Stomach smooth muscle (tissue), 2 donors: Measurements from ENCODE around the gene STK11.
A peak's percentile ranks its signal among the peaks of the same experiment; 100 is the strongest.

Source experiments
- H3K27ac ChIP-seq: one replicate; pipeline ENCODE4 v1.7.0; 2013; ENCODE audit warnings: mild to moderate bottlenecking, low read length, inconsistent platforms
- H3K27me3 ChIP-seq, 2 donors: one replicate each; pipeline ENCODE4 v1.7.0; 2013; ENCODE audit warnings: low read length in 2 of 2; ENCODE audit not compliant: insufficient read depth in 2 of 2, control insufficient read depth in 1 of 2
- H3K36me3 ChIP-seq, 2 donors: one replicate each; pipeline ENCODE4 v1.7.0; 2013; ENCODE audit warnings: low read length in 2 of 2; ENCODE audit not compliant: control insufficient read depth in 2 of 2, insufficient read depth in 2 of 2
- H3K4me1 ChIP-seq: one replicate; pipeline ENCODE4 v1.7.0; 2013; ENCODE audit warnings: low read length; ENCODE audit not compliant: control insufficient read depth, insufficient read depth
- H3K4me3 ChIP-seq, 2 donors: one replicate each; pipeline ENCODE4 v1.7.0; 2013; ENCODE audit warnings: low read length in 2 of 2
- H3K9ac ChIP-seq, 2 donors: one replicate each; pipeline ENCODE4 v1.7.0; 2013; ENCODE audit warnings: low read length in 2 of 2, mild to moderate bottlenecking in 1 of 2
- H3K9me3 ChIP-seq, 2 donors: one replicate each; pipeline ENCODE4 v1.7.0; 2013; ENCODE audit warnings: low read length in 2 of 2; ENCODE audit not compliant: control insufficient read depth in 2 of 2
- donor health status: healthy.
- donor health status: Pancreatic carcinoma.

STK11 gene

DNA sequence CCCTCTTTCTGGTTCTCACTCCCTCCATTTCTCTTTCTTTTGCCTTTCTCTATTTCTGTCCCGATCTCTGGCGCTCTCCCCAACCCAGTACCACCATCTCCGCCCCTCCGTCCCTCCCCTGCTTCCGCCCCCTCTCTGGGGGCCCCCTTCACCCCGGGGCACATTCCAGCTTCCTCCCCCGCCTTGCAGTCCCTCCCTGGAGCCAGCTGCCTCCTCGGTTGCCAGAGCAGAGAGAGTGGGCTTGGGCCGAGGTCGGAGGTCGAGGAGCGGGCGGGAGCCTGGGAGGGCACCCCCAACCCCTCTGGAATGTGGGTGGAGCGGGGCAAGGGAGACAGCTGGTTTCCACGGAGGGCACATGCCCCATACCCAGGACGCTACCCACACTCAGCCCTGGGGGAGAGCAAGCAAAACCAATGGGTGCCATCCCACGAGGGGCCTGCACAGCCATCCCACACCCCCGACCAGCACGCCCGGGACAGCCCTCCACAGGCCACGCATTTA is 57.1 kb downstream of the STK11 start:
- H3K9me3 ChIP-seq: no peaks in the 10 kb centered on the region
- H3K36me3 ChIP-seq: no peaks in the 10 kb centered on the region
- peak overlapping the region; percentile 86 for H3K27ac ChIP-seq
- no peak overlapping the region for H3K9ac ChIP-seq
- H3K4me1 ChIP-seq: peaks cover 75% of the 10 kb centered on the region
- H3K27me3 ChIP-seq: no peaks in the 10 kb centered on the region
- no peak overlapping the region for H3K4me3 ChIP-seq

DNA sequence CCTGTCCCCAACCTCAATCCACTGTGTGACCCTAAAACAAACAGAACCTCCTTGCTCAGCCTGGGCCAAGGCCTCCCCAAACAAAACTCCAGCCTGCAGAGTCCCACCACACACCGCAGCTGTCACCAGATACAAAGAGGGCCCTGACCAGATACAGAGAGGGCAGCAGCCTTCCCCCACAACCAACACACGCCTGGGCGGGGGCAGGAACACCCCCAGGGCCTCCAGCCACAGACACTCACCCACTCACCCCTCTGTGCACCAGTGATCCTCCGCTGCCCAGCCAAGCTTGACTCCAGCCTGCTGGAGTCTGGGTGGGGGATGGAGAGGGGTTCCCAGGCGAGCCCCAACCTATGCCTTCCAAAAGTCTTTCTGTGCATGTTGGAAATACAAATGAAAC is 57.6 kb downstream of the STK11 start:
- H3K9me3 ChIP-seq: no peaks in the 10 kb centered on the region
- H3K4me3 ChIP-seq: no peak overlapping the region
- peak overlapping the region; percentile 86 for H3K27ac ChIP-seq
- no peaks in the 10 kb centered on the region for H3K27me3 ChIP-seq
- no peaks in the 10 kb centered on the region for H3K36me3 ChIP-seq
- H3K9ac ChIP-seq: no peak overlapping the region
- H3K4me1 ChIP-seq: peaks cover 76% of the 10 kb centered on the region

DNA sequence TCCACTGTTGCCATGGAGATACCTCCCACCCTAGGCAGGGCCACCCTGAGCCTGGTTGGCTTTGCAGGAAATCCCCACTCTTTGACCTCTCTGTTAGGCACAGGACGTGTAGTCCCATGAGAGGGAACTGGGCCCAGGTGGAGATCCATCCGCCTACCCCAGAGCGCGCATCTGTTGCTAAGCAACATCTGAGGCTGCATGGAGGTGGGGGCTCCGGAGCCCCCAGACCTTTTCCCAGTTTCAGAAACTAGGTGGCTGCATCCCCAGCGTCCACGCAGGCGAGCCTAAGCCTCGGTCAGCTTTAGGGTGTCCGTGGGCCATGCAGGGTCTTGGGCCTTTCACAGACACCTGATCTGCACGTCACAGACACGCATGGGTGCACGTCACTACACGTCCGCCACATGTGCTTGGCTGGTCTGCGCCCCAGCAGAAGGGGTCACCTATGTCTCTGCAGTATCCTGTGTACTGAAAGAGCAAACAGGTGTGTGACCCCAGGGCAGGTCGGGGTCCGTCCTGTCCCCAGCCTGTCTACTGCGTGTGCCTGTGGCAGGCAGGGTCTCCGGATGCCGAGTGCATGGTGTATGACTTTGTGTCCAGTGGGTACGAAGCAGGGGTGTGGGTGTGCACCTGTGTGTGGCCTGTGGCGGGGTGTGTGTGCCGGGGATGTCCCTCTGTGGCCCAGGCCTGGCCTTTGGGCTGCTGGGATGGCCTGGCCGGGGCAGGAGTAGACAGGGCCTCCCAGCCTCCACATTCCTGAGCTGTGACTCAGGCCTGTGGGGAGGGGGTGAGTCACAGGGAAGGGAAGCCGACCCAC is 59.4 kb downstream of the STK11 start:
- no peak overlapping the region for H3K9ac ChIP-seq
- H3K9me3 ChIP-seq: no peaks in the 10 kb centered on the region
- H3K27ac ChIP-seq: peak overlapping the region; percentile 58
- peaks cover 72% of the 10 kb centered on the region for H3K4me1 ChIP-seq
- no peaks in the 10 kb centered on the region for H3K36me3 ChIP-seq
- H3K27me3 ChIP-seq: no peaks in the 10 kb centered on the region
- peak overlapping the region in 1 of 2 donors; percentile 15 for H3K4me3 ChIP-seq

DNA sequence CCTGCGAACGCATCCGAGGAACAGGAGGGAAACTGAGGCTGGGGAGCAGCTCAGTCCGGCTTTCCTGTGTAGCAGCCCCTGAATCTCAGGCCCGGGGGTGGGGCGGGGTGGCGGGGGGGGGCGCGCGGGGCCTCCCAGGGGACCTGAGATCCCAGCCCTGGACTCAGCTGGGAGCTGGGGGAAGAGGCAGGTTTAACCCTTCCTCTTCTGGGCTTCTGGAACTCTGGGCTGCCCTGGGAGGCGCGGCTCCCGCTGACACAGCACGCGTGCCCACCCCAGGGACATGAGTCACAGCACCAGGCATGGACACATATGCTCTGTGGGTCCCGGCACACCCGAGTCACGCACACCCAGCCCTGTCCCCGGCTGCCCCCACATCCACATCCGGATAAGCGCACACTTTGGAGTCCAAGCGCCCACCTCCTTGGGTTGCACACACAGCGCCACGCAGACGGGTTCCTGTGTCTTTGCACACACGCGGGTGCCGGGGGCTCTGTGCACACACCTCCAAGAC is 60.1 kb downstream of the STK11 start:
- H3K27ac ChIP-seq: peak overlapping the region; percentile 60
- no peak overlapping the region for H3K9ac ChIP-seq
- peaks cover 72% of the 10 kb centered on the region for H3K4me1 ChIP-seq
- H3K9me3 ChIP-seq: no peaks in the 10 kb centered on the region
- H3K27me3 ChIP-seq: no peaks in the 10 kb centered on the region
- H3K36me3 ChIP-seq: no peaks in the 10 kb centered on the region
- H3K4me3 ChIP-seq: peak overlapping the region; percentile 21 to 67

DNA sequence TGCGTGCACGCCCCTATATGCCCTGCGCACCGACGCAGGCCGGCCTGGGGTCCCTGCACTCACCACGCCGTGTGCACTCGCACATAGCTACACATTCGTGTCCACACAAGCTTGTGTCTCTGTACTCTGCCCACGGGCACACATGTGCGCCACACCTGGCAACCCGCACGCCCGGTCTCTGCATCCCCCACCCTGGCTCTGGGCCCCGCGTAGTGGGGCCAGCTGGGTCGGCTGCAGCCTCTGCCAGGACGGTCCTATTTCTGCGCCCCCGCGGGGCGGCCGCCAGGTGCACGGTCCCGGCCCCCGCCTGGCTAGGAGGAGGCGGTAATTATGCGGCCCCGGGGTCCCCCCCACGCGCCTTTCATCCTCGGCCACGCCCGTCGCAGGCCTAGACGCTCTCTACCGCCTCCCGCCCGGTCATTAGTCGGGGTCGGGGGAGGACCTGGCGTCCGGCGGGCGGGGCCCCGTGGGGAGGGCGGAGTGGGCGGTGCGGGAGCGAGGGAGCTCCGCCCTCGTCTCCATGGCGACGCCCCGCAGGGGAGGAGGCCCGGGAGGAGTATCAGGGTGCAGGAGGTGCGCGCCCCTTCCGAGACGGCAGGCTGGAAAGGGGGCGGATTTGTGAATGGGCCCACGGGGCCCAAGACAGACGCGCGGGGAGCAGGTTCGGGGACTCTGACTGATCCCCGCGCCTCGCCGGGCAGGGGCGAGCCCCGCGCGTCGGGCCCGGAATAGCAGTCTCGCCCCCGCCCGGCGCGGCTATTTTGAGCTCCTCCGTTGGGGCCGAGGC is 60.7 kb downstream of the STK11 start:
- Histone ChIP-seq H3K9me3 (no peaks in the 10 kb centered on the region), H3K4me3 (peak overlapping the region; percentile 29 to 67), H3K36me3 (peaks cover 5% of the 10 kb centered on the region in 2 donors), H3K9ac (peak overlapping the region; percentile 5 to 31), H3K27ac (peak overlapping the region; percentile 60), H3K27me3 (no peaks in the 10 kb centered on the region), H3K4me1 (peaks cover 74% of the 10 kb centered on the region)

DNA sequence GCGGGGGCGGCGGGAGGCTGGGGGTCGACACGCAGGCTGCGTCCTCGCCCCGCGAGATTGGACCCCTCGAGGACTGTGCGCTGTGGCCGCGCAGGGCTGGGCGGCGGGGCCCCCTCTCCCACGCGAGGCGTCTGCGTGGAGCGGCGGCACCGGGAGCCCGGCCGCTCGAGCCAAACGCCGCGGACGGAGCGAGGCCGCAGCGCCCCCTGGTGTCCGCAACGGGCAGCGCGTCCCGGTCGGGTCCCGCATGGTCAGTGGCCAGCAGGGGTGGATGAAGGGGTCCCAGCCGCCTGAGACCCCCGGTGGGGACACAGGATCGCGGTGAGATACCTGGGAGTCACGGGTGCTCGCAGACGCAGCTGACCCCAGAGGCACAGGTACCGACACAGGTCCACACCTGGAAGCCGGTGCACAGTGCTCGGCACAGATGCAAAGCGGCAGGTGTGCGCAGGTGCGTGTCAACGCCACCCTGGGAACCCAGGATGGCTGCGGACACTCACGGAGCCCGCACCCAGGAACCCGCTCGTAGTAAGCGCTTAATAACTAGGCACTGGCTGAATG is 61.4 kb downstream of the STK11 start:
- H3K36me3 ChIP-seq: peaks cover 9 to 10% of the 10 kb centered on the region in 2 donors
- H3K9me3 ChIP-seq: no peaks in the 10 kb centered on the region
- peaks cover 74% of the 10 kb centered on the region for H3K4me1 ChIP-seq
- no peaks in the 10 kb centered on the region for H3K27me3 ChIP-seq
- H3K9ac ChIP-seq: peak overlapping the region; percentile 5 to 31
- H3K27ac ChIP-seq: peak overlapping the region; percentile 46
- H3K4me3 ChIP-seq: peak overlapping the region; percentile 29 to 67

DNA sequence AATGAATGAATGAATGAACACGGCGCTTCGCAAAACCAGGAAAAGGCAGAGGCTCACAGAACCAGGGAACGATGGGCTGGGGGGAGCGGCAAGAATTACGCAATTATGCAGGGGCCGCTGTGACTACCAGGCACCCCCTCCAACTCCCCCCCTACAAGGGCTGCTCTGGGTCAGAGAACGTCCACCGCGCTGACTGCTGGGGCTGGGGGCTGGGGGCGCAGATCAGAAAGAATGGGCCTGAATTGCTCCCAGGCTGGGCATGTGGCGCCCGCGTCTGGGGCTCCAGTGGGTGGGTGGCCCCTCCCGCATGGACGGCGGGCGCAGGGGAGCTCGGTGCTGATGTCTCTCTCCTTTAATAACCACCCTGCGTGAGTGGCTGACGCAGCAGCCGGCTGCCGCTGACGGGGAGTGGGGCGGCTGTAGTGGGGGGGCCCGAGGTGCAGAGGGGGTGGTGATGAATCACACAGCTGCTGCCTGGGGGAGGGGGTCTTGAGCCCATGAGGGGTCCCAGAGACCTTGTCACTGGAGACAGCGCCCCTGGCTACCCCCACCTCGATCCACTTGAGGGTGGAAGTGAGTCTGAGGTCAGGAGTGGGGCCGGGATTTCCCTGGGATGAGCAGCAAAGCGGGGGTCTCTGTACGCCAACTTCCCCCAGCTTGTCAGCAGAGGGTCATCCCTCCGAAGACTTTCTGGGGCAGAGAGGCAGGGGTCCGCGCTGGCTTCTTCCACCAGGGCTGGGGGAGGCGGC is 62.1 kb downstream of the STK11 start:
- peak overlapping the region; percentile 3 to 67 for H3K4me3 ChIP-seq
- H3K4me1 ChIP-seq: peaks cover 74% of the 10 kb centered on the region
- no peaks in the 10 kb centered on the region for H3K9me3 ChIP-seq
- H3K27me3 ChIP-seq: no peaks in the 10 kb centered on the region
- peak overlapping the region; percentile 87 for H3K27ac ChIP-seq
- peaks cover 13 to 16% of the 10 kb centered on the region in 2 donors for H3K36me3 ChIP-seq
- no peak overlapping the region for H3K9ac ChIP-seq

DNA sequence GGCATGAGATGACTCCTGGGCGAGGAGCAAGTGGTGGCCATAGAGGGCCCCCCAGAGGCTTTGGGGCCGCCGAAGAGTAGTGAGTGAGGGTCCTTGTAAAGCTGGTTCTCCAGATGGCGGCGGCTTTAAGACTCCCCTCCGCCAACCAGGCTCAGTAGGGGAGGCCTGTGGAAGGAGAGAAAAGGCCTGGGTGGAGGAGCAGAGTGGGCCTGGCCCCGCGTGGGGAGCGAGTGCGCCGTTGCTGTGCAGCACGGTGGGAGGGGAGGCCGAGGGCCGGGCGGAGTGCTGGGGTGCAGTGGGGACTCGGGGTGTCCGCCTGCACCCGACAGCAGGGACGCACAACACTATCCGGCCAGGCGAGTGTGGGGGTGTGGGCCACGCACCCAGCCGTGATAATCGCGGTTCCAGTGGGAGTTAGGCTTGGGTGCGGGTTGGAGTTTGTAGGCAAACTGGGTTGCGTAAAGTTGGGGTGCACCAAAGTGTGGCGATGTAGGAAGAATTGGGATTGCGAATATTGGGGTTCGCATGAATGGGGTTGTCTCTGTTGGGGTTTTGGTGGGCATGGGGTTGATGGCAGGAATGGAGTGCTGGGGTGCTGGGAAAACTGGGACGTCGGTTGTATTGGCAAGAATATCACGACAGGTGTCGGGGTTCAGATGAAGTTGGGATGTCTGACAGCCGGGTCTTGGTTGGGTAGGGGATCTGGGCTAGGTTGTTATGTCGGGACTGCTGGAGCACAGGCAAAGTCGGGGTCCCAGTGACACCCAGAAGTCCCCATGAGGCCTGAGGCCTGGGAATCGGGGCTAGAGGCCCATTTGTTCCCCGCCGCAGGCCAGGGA is 62.9 kb downstream of the STK11 start:
- Histone ChIP-seq H3K27me3 (no peaks in the 10 kb centered on the region), H3K36me3 (peaks cover 21 to 24% of the 10 kb centered on the region in 2 donors), H3K4me1 (peaks cover 80% of the 10 kb centered on the region), H3K9ac (peak overlapping the region; percentile 52 to 66), H3K9me3 (no peaks in the 10 kb centered on the region), H3K27ac (peak overlapping the region; percentile 87), H3K4me3 (peak overlapping the region; percentile 3 to 55)

DNA sequence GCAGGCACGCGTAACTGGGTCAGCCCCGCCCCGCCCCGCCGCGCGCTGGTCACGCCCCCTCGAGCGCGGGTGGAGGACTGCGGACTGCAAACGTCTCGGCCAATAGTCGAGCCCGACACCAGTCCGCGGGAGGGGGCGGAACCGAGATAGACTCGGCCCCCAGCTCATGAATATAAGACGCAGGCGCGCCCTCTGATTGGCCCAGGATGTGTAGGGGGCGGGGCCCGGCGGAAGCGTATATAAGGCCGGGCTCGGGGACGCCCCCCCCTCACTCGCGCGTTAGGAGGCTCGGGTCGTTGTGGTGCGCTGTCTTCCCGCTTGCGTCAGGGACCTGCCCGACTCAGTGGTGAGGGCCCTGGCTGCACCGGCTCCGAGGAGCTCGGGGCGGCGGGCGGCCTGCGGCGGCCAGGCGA is 63.5 kb downstream of the STK11 start, which contains the start of gene CIRBP:
Gene CIRBP (plus strand): TSS at position 268 of the 413 bp plus-strand sequence. CDS start 1,602 bp downstream, outside the sequence.
- Histone ChIP-seq H3K9ac (peak within 1 kb of the TSS; percentile 86 to 95), H3K4me1 (peaks cover 86% of the 10 kb centered on the region), H3K27me3 (no peaks in the 10 kb centered on the region), H3K9me3 (no peaks in the 10 kb centered on the region), H3K27ac (peak within 1 kb of the TSS; percentile 87), H3K4me3 (peak within 1 kb of the TSS; percentile 90 to 99), H3K36me3 (peaks cover 28 to 29% of the 10 kb centered on the region in 2 donors)
